Stomach (tissue), 9 donors: ENCODE measurements around the gene LRRTM4. TPM values are rescaled to one million over a fixed set of nuclear protein-coding genes. Genes with fewer than 3 reads are reported as not detected.
A peak's percentile ranks its signal among the peaks of the same experiment; 100 is the strongest.

ENCODE experiments used
- DNase-seq, 2 donors: peaks; one replicate each; pipeline versions ENCODE4 v3.0.0 to v3.0.0-alpha.2; 2013 to 2019
- H3K27ac ChIP-seq, 5 donors: fragments of 200-600 bp in 4 of 5; sonication (generic) in 4 of 5; one replicate each; pipeline ENCODE4 v1.5.1; 2013 to 2019; ENCODE audit warnings: mild to moderate bottlenecking in 1 of 5, moderate library complexity in 1 of 5
- H3K27me3 ChIP-seq, 3 donors: fragments of 200-600 bp; sonication (generic); one replicate each; pipeline ENCODE4 v1.5.1; 2017 to 2019; ENCODE audit warnings: mixed run types in 1 of 3
- H3K36me3 ChIP-seq, 4 donors: fragments of 200-600 bp; sonication (generic); 1 replicate in 3 of 4; 2 replicates in 1 of 4; pipeline ENCODE4 v1.5.1; 2016 to 2019
- H3K4me1 ChIP-seq, 4 donors: fragments of 200-600 bp; sonication (generic); one replicate each; pipeline ENCODE4 v1.5.1; 2016 to 2019
- H3K4me3 ChIP-seq, 4 donors: fragments of 200-600 bp; sonication (generic) in 3 of 4; one replicate each; pipeline ENCODE4 v1.5.1; 2016 to 2019; ENCODE audit warnings: mild to moderate bottlenecking in 1 of 4
- H3K9me3 ChIP-seq, 4 donors: fragments of 200-600 bp; sonication (generic); one replicate each; pipeline ENCODE4 v1.5.1; 2016 to 2019
- EP300 ChIP-seq: sonication (generic); formaldehyde crosslinking; IDR thresholded peaks from one replicate; pipeline ENCODE4 v1.6.1; 2017; ENCODE audit warnings: antibody characterized with exemption
- POLR2A ChIP-seq, 4 donors: fragments of 450-650 bp; IDR thresholded peaks; one replicate each; pipeline ENCODE4 v1.6.1; 2016; ENCODE audit warnings: antibody characterized with exemption in 4 of 4, control low read depth in 2 of 4, mild to moderate bottlenecking in 1 of 4, moderate library complexity in 1 of 4
- POLR2AphosphoS5 ChIP-seq, 3 donors: sonication (generic); formaldehyde crosslinking; IDR thresholded peaks; one replicate each; pipeline ENCODE4 v1.6.1; 2016; ENCODE audit warnings: antibody characterized with exemption in 3 of 3
- WGBS, 5 donors: extraction: QIAGEN DNeasy Blood & Tissue Kit in 3 of 5; methylation state at CpG; one replicate each; pipeline versions ENCODE4 v1.1.5 to v1.1.7; 2013 to 2018; 5-methylcytosine and 5-hydroxymethylcytosine counted together
- intact Hi-C: fragments of 100-400 bp; cut with DNase I; formaldehyde crosslinking; loops from one replicate; pipeline ENCODE4 v1.15.1; 2023; ENCODE audit warnings: low total_unique reads
- polyA plus RNA-seq, 3 donors: library from polyadenylated mRNA; stranded (reverse); fragments of 200-250 nt; gene quantifications; one replicate each; pipeline ENCODE4 v1.2.3, GENCODE V29; 2013
- total RNA-seq, 5 donors: library from RNA; depleted of rRNA; stranded (reverse); fragments of >200 nt; gene quantifications; one replicate each; pipeline versions ENCODE4 v1.1.0 to v1.2.3, GENCODE V29; 2014 to 2016
- TF ChIP-seq, protein P1 (sequence below), 7 experiments: fragments of 450-650 bp in 4 of 7; fragments of 200-600 bp in 3 of 7; sonication (generic) in 3 of 7; IDR thresholded peaks; one replicate each; pipeline ENCODE4 v1.5.1; 2016 to 2019; ENCODE audit warnings: antibody characterized with exemption in 7 of 7, control low read depth in 2 of 7, mild to moderate bottlenecking in 1 of 7
- donor health status: healthy with polysubstance abuse.
- donor health status: Bipolar disorder and iron deficiency.
- donor health status: healthy.

Gene LRRTM4
- total and polyA plus RNA-seq, 8 donors = 0.13 to 2.2 (median 0.19) TPM; not detected in 5

DNA sequence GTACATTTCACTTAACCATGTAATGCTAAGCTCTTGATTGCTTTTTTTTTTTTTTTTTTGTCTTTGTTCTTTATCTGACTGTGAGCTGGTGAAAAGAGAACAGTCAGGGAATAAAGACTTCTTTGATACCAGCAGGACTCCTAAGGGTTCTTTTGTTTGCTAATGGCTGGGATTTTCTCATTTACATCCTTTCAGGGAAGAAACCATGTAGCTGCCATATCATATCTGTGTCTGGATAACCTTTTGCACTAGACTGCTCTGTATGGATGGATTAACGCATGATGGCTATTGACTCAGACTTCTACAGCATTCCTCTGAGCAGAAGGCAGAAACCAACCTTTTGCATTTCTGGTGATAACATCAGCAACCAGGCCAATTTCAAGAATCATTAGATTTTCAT, 504.0 kb downstream of the LRRTM4 start:
- Histone ChIP-seq H3K36me3 (no peaks in the 10 kb centered on the region), H3K27ac (no peak overlapping the region), H3K4me1 (peaks cover 0 to 6% (median 0%) of the 10 kb centered on the region in 4 donors), H3K4me3 (no peak overlapping the region), H3K9me3 (no peaks in the 10 kb centered on the region), H3K27me3 (no peaks in the 10 kb centered on the region)
- DNase-seq = no peak
- TF ChIP-seq, protein P1, sequence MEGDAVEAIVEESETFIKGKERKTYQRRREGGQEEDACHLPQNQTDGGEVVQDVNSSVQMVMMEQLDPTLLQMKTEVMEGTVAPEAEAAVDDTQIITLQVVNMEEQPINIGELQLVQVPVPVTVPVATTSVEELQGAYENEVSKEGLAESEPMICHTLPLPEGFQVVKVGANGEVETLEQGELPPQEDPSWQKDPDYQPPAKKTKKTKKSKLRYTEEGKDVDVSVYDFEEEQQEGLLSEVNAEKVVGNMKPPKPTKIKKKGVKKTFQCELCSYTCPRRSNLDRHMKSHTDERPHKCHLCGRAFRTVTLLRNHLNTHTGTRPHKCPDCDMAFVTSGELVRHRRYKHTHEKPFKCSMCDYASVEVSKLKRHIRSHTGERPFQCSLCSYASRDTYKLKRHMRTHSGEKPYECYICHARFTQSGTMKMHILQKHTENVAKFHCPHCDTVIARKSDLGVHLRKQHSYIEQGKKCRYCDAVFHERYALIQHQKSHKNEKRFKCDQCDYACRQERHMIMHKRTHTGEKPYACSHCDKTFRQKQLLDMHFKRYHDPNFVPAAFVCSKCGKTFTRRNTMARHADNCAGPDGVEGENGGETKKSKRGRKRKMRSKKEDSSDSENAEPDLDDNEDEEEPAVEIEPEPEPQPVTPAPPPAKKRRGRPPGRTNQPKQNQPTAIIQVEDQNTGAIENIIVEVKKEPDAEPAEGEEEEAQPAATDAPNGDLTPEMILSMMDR (IDR thresholded peaks at IDR 0.05) = no peak
- TF ChIP-seq POLR2AphosphoS5 (IDR thresholded peaks at IDR 0.05) = peak in 1 of 3 donors; percentile 11
- WGBS, 5 donors = 33 to 54% (median 44%) methylated on average over 1 of the region's 1 CpG
- intact Hi-C loops = no loop called here

DNA sequence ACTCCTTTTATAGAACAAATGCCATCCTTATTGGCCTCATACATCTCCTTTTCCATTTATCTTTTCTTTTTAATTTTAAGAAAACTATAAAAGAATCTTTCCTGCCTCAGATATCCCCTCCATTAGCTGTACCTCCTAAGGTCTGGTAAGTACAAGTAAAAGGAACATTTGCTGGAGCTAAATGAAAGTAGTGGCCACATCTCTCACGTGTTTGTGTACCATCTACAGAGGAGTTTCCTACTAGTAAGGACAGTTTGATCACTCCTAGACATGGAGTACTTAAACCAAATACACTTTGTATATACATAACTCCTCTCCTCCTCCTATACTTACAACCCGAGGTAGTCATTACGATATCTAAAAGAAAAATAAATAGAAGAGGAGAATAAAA, 504.8 kb downstream of the LRRTM4 start:
- H3K4me3 ChIP-seq = no peak overlapping the region
- no peaks in the 10 kb centered on the region for H3K9me3 ChIP-seq
- H3K27me3 ChIP-seq = no peaks in the 10 kb centered on the region
- intact Hi-C loops = no loop called here
- H3K36me3 ChIP-seq = no peaks in the 10 kb centered on the region
- H3K27ac ChIP-seq = no peak overlapping the region
- WGBS, 5 donors = 24 to 60% (median 48%) methylated on average over 3 of the region's 3 CpGs
- no peak for DNase-seq
- TF ChIP-seq, protein P1 (IDR thresholded peaks at IDR 0.05) = no peak
- peaks cover 0 to 6% (median 0%) of the 10 kb centered on the region in 4 donors for H3K4me1 ChIP-seq

DNA sequence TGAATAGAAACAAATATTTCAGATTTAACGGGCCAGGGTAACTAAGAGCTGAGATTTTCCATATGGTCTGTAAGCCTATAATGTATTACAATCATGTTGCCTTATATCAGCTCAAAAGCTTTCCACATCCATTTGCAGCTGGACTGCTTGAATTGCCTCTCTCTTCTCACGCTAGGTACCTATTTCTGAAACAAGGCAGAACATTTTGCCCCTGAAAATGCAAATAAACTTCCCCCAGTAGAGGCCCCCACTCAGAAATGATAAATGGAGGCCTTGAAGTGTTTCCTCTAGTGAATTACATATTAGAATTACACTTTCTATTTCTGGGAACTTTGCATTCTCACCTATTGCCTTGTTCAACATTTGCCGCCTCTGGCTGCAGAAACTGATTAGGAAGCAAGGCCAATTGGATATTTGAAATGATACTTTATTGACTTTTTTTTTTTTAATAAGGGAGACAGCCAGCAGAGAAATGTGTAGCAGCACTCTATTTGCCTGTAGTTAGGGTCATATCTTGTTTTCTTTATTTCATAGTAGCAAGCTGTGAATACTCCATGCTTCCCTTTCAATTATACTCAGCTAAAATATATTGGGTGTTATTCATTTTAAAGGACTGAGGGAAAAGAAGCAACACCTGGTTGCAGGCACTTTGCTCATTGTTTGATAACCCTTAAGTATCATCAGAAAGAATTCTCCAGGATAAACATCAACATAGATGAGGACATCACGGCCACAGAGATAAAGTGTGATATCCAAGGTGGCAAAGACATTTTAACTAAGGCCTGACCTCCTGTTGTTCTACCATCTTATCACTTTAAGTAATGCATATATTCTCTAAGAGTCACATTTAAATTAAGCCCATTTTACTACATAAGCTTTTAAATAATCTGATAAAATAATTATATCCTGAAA, 505.5 kb downstream of the LRRTM4 start:
- intact Hi-C loops = no loop called here
- no peak overlapping the region for H3K4me3 ChIP-seq

DNA sequence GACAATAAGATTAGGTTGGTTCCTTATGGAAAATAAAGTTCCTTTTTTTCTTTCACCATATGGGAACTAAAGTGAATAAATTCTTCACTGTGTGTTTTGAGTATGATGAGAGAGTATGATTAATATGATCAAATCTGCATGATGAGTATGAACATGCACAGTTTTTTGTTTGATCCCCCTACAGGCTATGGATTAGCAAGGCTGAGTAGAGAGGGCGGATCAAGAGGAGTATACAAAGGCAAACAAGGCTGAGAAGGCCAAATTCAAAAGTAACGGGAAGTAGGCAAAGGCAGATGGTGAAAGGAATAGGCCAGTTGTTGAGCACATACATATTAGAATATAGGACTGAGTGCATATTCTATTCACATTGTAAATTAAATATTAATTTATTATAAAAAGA, 508.2 kb downstream of the LRRTM4 start:
- H3K36me3 ChIP-seq = no peaks in the 10 kb centered on the region
- H3K9me3 ChIP-seq = no peaks in the 10 kb centered on the region
- WGBS, 5 donors = 54 to 71% (median 56%) methylated on average over 2 of the region's 2 CpGs
- H3K4me1 ChIP-seq = peaks cover 0 to 6% (median 0%) of the 10 kb centered on the region in 4 donors
- intact Hi-C loops = no loop called here
- DNase-seq = no peak
- no peak for TF ChIP-seq POLR2A (IDR thresholded peaks at IDR 0.05)
- TF ChIP-seq, protein P1 (IDR thresholded peaks at IDR 0.05) = no peak
- TF ChIP-seq POLR2AphosphoS5 (IDR thresholded peaks at IDR 0.05) = no peak
- no peak for TF ChIP-seq EP300
- no peak overlapping the region for H3K27ac ChIP-seq
- no peak overlapping the region for H3K4me3 ChIP-seq
- H3K27me3 ChIP-seq = no peaks in the 10 kb centered on the region

More for the DNA sequence above, 505.5 kb downstream of the LRRTM4 start:
- no peaks in the 10 kb centered on the region for H3K36me3 ChIP-seq
- TF ChIP-seq POLR2A (IDR thresholded peaks at IDR 0.05) (no peak), EP300 (no peak), POLR2AphosphoS5 (IDR thresholded peaks at IDR 0.05) (no peak)
- TF ChIP-seq, protein P1 (IDR thresholded peaks at IDR 0.05) = no peak
- H3K9me3 ChIP-seq = no peaks in the 10 kb centered on the region
- peak in 1 of 2 donors; percentile 21 for DNase-seq
- WGBS, 5 donors = 54 to 66% (median 56%) methylated on average over 4 of the region's 4 CpGs
- peaks cover 0 to 6% (median 0%) of the 10 kb centered on the region in 4 donors for H3K4me1 ChIP-seq
- H3K27ac ChIP-seq = no peak overlapping the region
- no peaks in the 10 kb centered on the region for H3K27me3 ChIP-seq
